ENCODE data around the gene TPH1.
"Not testable (repeated sequence)": the region's sequence is repeated elsewhere in the genome, so short reads cannot be mapped to it uniquely, and the experiment has no call there.

TPH1 gene

GRCh38 chr11:18027475-18027874 lies 18.6 kb downstream of the TPH1 start:
- no peak for DNase-seq (ENCODE audit: low read depth in 2 of 3, low spot score in 2 of 3)

- DNase-seq (ENCODE audit: low read depth in 2 of 3, low spot score in 2 of 3) = no peak
Observed at GRCh38 chr11:18022419-18022818, 23.6 kb downstream of the TPH1 start.

- no peak for DNase-seq (ENCODE audit: low read depth in 2 of 3, low spot score in 2 of 3)
Observed at GRCh38 chr11:18019650-18020049, 26.4 kb downstream of the TPH1 start.

- DNase-seq (ENCODE audit: low read depth in 2 of 3, low spot score in 2 of 3) = no peak
Observed at GRCh38 chr11:18016789-18017188, 29.3 kb downstream of the TPH1 start.

- no peak for DNase-seq (ENCODE audit: low read depth in 2 of 3, low spot score in 2 of 3)
Observed at GRCh38 chr11:18014876-18015275, 31.2 kb downstream of the TPH1 start.

GRCh38 chr11:18013790-18014507 lies 32.1 kb downstream of the TPH1 start:
- no peak for DNase-seq (ENCODE audit: low read depth in 2 of 3, low spot score in 2 of 3)

GRCh38 chr11:18012906-18013781 lies 32.9 kb downstream of the TPH1 start, which contains the start of gene SERGEF:
Gene SERGEF (minus strand): TSS chr11:18013047. CDS start chr11:18013010, 37 bp downstream.
- peak; percentile 80 to 91 (median 80) for DNase-seq (ENCODE audit: low read depth in 2 of 3, low spot score in 2 of 3)

GRCh38 chr11:18012122-18012905 lies 33.8 kb downstream of the TPH1 start:
- DNase-seq (ENCODE audit: low read depth in 2 of 3, low spot score in 2 of 3) = peak in 1 of 3 experiments; percentile 5

- DNase-seq (ENCODE audit: low read depth in 2 of 3, low spot score in 2 of 3) = no peak
Observed at GRCh38 chr11:18011633-18012032, 34.4 kb downstream of the TPH1 start.

- DNase-seq (ENCODE audit: low read depth in 2 of 3, low spot score in 2 of 3) = no peak
Observed at GRCh38 chr11:18010977-18011586, 35.0 kb downstream of the TPH1 start.

- DNase-seq (ENCODE audit: low read depth in 2 of 3, low spot score in 2 of 3) = no peak
Observed at GRCh38 chr11:18010121-18010670, 35.9 kb downstream of the TPH1 start.

- no peak for DNase-seq (ENCODE audit: low read depth in 2 of 3, low spot score in 2 of 3)
Observed at GRCh38 chr11:18005376-18006129, 40.5 kb downstream of the TPH1 start.

- no peak for DNase-seq (ENCODE audit: low read depth in 2 of 3, low spot score in 2 of 3)
Observed at GRCh38 chr11:18001191-18001590, 44.9 kb downstream of the TPH1 start.

GRCh38 chr11:18000760-18001159 lies 45.3 kb downstream of the TPH1 start:
- no peak for DNase-seq (ENCODE audit: low read depth in 2 of 3, low spot score in 2 of 3)

- DNase-seq (ENCODE audit: low read depth in 2 of 3, low spot score in 2 of 3) = not testable (repeated sequence)
Observed at GRCh38 chr11:18000128-18000527, 45.9 kb downstream of the TPH1 start.

Data from activated CD8-positive, alpha-beta memory T cell treated with anti-CD3 and anti-CD28 coated beads for 48 hours (primary cell).